ENCODE data around the gene CCNJ. TPM values are rescaled to one million over a fixed set of nuclear protein-coding genes. Genes with fewer than 3 reads are reported as not detected.
A peak's percentile ranks its signal among the peaks of the same experiment; 100 is the strongest.

The CCNJ gene
- total RNA-seq, 1 experiment from 2014 or later: 9.3 TPM

DNA sequence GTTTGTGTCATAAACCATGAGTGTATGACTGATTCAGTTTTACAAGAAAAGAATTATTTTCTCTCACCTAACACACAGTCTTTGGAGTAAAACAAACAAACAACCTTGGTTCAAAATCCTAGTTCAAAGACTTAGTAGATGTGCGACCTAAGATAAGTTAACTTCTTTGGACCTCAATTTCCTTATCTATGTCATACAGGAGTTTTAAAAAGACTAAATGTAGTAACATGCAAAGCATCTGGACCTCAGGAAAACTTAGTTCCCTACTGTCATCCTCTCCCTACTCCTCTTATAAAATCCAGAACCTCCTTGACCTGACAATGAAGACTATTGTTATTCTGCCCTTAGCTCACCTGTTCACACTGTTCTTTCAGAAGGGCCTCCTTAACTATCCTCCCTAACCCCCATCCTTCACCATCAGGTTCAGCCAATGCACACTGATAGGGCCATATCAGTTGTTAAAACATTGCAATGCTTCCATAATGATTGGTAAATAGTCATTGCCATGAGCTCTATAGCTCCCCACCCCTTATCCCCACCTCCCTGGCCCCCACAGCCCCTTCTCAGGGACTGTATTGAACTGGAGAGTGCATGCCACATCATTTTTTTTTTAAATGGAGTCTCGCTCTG, 28.8 kb upstream of the CCNJ start:
- Mint-ChIP-seq H3K27me3 (ENCODE audit: insufficient read depth, unreplicated experiment) (peaks cover 19% of the 10 kb centered on the region), H3K9me3 (ENCODE audit: unreplicated experiment) (no peaks in the 10 kb centered on the region), H3K4me1 (ENCODE audit: insufficient read depth, unreplicated experiment) (peaks cover 5% of the 10 kb centered on the region), H3K4me3 (ENCODE audit: unreplicated experiment) (no peak overlapping the region), H3K27ac (ENCODE audit: low read depth, unreplicated experiment) (no peak overlapping the region), H3K36me3 (ENCODE audit: insufficient read depth, unreplicated experiment) (no peaks in the 10 kb centered on the region)
- BruUV-seq (replicated peaks): no TSS peak
- intact Hi-C loops (cut with micrococcal nuclease): loop anchor here (5.0 to 10.0 kb wide), 2 partner anchors 120 to 328 kb away; partner anchors contain the start of gene ZNF518A
- TF ChIP-seq, protein P1, sequence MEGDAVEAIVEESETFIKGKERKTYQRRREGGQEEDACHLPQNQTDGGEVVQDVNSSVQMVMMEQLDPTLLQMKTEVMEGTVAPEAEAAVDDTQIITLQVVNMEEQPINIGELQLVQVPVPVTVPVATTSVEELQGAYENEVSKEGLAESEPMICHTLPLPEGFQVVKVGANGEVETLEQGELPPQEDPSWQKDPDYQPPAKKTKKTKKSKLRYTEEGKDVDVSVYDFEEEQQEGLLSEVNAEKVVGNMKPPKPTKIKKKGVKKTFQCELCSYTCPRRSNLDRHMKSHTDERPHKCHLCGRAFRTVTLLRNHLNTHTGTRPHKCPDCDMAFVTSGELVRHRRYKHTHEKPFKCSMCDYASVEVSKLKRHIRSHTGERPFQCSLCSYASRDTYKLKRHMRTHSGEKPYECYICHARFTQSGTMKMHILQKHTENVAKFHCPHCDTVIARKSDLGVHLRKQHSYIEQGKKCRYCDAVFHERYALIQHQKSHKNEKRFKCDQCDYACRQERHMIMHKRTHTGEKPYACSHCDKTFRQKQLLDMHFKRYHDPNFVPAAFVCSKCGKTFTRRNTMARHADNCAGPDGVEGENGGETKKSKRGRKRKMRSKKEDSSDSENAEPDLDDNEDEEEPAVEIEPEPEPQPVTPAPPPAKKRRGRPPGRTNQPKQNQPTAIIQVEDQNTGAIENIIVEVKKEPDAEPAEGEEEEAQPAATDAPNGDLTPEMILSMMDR (IDR thresholded peaks at IDR 0.05; ENCODE audit: unreplicated experiment): no peak
- CTCF ChIA-PET: interaction anchor here (0.7 to 10.8 kb wide), 5 partner anchors 10 to 1386 kb away, joined by 3 to 170 read pairs (median 3); partner anchors contain the start of gene TCTN3
- no peak for DNase-seq (ENCODE audit: unreplicated experiment)
- POLR2A ChIA-PET: no interaction called here

GRCh38 chr10:96017191-96017687, 26.1 kb upstream of the CCNJ start:
- no TSS peak for BruUV-seq (replicated peaks)
- TF ChIP-seq, protein P1 (IDR thresholded peaks at IDR 0.05; ENCODE audit: unreplicated experiment): peak; percentile 32
- H3K36me3 Mint-ChIP-seq (ENCODE audit: insufficient read depth, unreplicated experiment): no peaks in the 10 kb centered on the region
- ChIA-PET CTCF (interaction anchor here (0.6 to 10.8 kb wide), 58 partner anchors 8 to 1850 kb away, joined by 3 to 170 read pairs (median 4); partner anchors contain the start of genes BLNK and TCTN3), POLR2A (interaction anchor here (0.6 to 0.8 kb wide), 3 partner anchors 73 to 112 kb away, joined by 3 read pairs; no protein-coding TSS in a partner anchor)
- no peaks in the 10 kb centered on the region for H3K9me3 Mint-ChIP-seq (ENCODE audit: unreplicated experiment)
- H3K4me3 Mint-ChIP-seq (ENCODE audit: unreplicated experiment): no peak overlapping the region
- intact Hi-C loops (cut with micrococcal nuclease): loop anchor here (1.0 to 10.0 kb wide), 4 partner anchors 118 to 325 kb away; partner anchors contain the start of gene ZNF518A
- DNase-seq (ENCODE audit: unreplicated experiment): peak; percentile 75
- peaks cover 5% of the 10 kb centered on the region for H3K4me1 Mint-ChIP-seq (ENCODE audit: insufficient read depth, unreplicated experiment)
- H3K27me3 Mint-ChIP-seq (ENCODE audit: insufficient read depth, unreplicated experiment): peaks cover 10% of the 10 kb centered on the region
- no peak overlapping the region for H3K27ac Mint-ChIP-seq (ENCODE audit: low read depth, unreplicated experiment)

- H3K4me3 Mint-ChIP-seq (ENCODE audit: unreplicated experiment): no peak overlapping the region
- no peaks in the 10 kb centered on the region for H3K9me3 Mint-ChIP-seq (ENCODE audit: unreplicated experiment)
- no peak for DNase-seq (ENCODE audit: unreplicated experiment)
- H3K36me3 Mint-ChIP-seq (ENCODE audit: insufficient read depth, unreplicated experiment): no peaks in the 10 kb centered on the region
- TF ChIP-seq, protein P1 (IDR thresholded peaks at IDR 0.05; ENCODE audit: unreplicated experiment): no peak
- no peak overlapping the region for H3K27ac Mint-ChIP-seq (ENCODE audit: low read depth, unreplicated experiment)
- CTCF ChIA-PET: interaction anchor here (0.5 to 1.4 kb wide), 8 partner anchors 14 to 1213 kb away, joined by 3 to 7 read pairs (median 3); partner anchors contain the start of gene ZNF518A
- POLR2A ChIA-PET: no interaction called here
- intact Hi-C loops (cut with micrococcal nuclease): no loop called here
- peaks cover 5% of the 10 kb centered on the region for H3K4me1 Mint-ChIP-seq (ENCODE audit: insufficient read depth, unreplicated experiment)
- BruUV-seq (replicated peaks): no TSS peak
- no peaks in the 10 kb centered on the region for H3K27me3 Mint-ChIP-seq (ENCODE audit: insufficient read depth, unreplicated experiment)
Measured at GRCh38 chr10:96021332-96021731, 22.1 kb upstream of the CCNJ start.

- TF ChIP-seq, protein P1 (IDR thresholded peaks at IDR 0.05; ENCODE audit: unreplicated experiment): no peak
- intact Hi-C loops (cut with micrococcal nuclease): no loop called here
- POLR2A ChIA-PET: interaction anchor here (0.9 kb wide), 1 partner anchor 68 kb away, joined by 4 read pairs; no protein-coding TSS in a partner anchor
- H3K4me3 Mint-ChIP-seq (ENCODE audit: unreplicated experiment): no peak overlapping the region
- H3K36me3 Mint-ChIP-seq (ENCODE audit: insufficient read depth, unreplicated experiment): no peaks in the 10 kb centered on the region
- CTCF ChIA-PET: interaction anchor here (0.8 to 1.5 kb wide), 4 partner anchors 18 to 329 kb away, joined by 3 to 4 read pairs (median 3); partner anchors contain the start of gene TCTN3
- no peak for DNase-seq (ENCODE audit: unreplicated experiment)
- H3K9me3 Mint-ChIP-seq (ENCODE audit: unreplicated experiment): no peaks in the 10 kb centered on the region
- no peaks in the 10 kb centered on the region for H3K27me3 Mint-ChIP-seq (ENCODE audit: insufficient read depth, unreplicated experiment)
- H3K27ac Mint-ChIP-seq (ENCODE audit: low read depth, unreplicated experiment): no peak overlapping the region
- BruUV-seq (replicated peaks): no TSS peak
- no peaks in the 10 kb centered on the region for H3K4me1 Mint-ChIP-seq (ENCODE audit: insufficient read depth, unreplicated experiment)
Measured at GRCh38 chr10:96022739-96023138, 20.6 kb upstream of the CCNJ start.
